Testis (tissue), 2 donors: ENCODE measurements around the gene ADD3.

Experiments used
- POLR2A ChIP-seq: fragments of 450-650 bp; IDR thresholded peaks from one replicate; pipeline ENCODE4 v1.6.1; 2017; ENCODE audit warnings: antibody characterized with exemption, mild to moderate bottlenecking, moderate library complexity
- TF ChIP-seq, protein P1 (sequence below), 3 experiments: fragments of 450-650 bp in 2 of 3; fragments of 200-600 bp in 1 of 3; sonication (generic) in 1 of 3; IDR thresholded peaks; one replicate each; pipeline ENCODE4 v1.5.1; 2016 to 2019; ENCODE audit warnings: antibody characterized with exemption in 3 of 3, mild to moderate bottlenecking in 2 of 3, moderate library complexity in 1 of 3

DNA sequence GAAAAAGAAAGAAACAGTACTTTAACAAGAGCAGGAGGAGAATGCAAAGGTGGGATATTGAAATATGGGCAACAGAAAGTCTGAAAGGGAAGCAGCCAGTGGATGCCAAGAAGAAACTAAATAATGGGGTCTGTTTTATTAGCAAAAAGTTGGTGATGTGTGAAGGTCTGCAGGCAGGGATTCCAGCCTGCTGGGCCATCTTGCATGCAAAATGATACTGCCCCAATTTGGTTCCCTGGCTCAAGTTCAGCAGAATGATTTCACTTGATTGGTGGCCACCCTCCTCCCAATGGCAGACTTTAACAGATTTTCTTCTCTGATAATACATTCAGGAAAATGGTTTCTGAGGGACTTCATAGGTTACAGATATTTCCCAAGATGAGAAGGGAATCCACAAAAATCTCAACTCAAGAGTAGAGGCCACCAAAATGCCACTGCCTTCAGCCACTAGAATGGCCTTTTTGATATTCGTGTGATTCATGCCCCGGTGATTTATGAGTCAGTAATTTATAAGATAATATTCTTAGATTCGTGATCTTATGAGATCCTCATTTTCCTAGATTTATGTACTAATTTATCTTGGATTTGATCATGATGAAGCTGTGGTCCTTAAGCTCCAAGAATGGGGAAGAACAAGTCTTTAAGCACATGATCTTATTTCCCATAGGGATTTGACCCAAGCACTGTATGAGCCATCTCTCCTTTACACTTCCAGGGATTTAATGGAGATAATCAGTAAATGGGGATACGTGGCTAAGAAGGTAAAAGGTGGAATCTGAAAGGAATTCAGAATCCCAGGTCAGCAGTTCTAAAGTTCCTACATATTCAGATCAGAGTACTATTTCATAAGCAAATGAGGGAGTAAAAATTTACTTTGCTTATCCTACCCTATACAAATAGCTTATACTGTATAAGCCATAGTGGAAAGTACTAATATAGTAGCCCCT is 32.3 kb upstream of the ADD3 start:
- TF ChIP-seq, protein P1, sequence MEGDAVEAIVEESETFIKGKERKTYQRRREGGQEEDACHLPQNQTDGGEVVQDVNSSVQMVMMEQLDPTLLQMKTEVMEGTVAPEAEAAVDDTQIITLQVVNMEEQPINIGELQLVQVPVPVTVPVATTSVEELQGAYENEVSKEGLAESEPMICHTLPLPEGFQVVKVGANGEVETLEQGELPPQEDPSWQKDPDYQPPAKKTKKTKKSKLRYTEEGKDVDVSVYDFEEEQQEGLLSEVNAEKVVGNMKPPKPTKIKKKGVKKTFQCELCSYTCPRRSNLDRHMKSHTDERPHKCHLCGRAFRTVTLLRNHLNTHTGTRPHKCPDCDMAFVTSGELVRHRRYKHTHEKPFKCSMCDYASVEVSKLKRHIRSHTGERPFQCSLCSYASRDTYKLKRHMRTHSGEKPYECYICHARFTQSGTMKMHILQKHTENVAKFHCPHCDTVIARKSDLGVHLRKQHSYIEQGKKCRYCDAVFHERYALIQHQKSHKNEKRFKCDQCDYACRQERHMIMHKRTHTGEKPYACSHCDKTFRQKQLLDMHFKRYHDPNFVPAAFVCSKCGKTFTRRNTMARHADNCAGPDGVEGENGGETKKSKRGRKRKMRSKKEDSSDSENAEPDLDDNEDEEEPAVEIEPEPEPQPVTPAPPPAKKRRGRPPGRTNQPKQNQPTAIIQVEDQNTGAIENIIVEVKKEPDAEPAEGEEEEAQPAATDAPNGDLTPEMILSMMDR (IDR thresholded peaks at IDR 0.05) = no peak
- no peak for TF ChIP-seq POLR2A
